Fibroblast of lung (primary cell): ENCODE data around the gene UQCR10.

Experiments used
- EZH2 ChIP-seq: IDR thresholded peaks from 2 replicates; pipeline ENCODE4 v1.5.1; 2012; ENCODE audit warnings: low read length, control low read depth, mild to moderate bottlenecking; ENCODE audit errors: missing control alignments
- TF ChIP-seq, protein P1 (sequence below), 2 donors: IDR thresholded peaks in 1 of 2; conservative IDR thresholded peaks in 1 of 2; 1 replicate in 1 of 2; 2 replicates in 1 of 2; pipeline ENCODE4 v1.5.1; 2011 to 2012; ENCODE audit warnings: low read length in 2 of 2, control low read depth in 1 of 2, inconsistent platforms in 1 of 2, low read depth in 1 of 2, mild to moderate bottlenecking in 1 of 2

DNA sequence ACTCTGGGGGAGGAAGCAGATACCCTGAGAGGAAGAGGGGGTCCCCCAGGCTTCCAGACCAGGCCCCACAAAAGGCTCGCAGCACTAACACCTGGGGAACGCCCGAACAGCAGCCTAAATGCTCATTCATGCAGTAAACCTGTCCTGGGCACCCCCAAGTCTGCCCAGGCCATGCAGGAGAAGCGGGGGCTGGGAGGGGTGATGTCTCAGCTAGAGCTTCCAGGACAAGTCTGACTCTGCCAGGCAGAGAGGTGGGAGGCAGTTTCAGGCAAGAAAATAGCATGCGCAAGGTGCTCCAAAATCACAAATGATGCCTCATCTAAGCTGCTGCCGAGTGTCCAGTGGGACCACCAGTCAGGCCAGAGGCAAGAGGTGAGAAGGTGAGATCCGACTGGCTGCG is 32.8 kb upstream of the UQCR10 start:
- TF ChIP-seq, protein P1, sequence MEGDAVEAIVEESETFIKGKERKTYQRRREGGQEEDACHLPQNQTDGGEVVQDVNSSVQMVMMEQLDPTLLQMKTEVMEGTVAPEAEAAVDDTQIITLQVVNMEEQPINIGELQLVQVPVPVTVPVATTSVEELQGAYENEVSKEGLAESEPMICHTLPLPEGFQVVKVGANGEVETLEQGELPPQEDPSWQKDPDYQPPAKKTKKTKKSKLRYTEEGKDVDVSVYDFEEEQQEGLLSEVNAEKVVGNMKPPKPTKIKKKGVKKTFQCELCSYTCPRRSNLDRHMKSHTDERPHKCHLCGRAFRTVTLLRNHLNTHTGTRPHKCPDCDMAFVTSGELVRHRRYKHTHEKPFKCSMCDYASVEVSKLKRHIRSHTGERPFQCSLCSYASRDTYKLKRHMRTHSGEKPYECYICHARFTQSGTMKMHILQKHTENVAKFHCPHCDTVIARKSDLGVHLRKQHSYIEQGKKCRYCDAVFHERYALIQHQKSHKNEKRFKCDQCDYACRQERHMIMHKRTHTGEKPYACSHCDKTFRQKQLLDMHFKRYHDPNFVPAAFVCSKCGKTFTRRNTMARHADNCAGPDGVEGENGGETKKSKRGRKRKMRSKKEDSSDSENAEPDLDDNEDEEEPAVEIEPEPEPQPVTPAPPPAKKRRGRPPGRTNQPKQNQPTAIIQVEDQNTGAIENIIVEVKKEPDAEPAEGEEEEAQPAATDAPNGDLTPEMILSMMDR (conservative IDR thresholded peaks at IDR 0.05 in 1 of 2, IDR thresholded peaks at IDR 0.05 in 1 of 2; ENCODE audit: low read depth in 1 of 2, low read length in 2 of 2) = no peak
- no peak for TF ChIP-seq EZH2
